Tibial nerve (tissue), 4 donors: Measurements from ENCODE around the gene AK9.

Source experiments
- EP300 ChIP-seq, 2 donors: sonication (generic); formaldehyde crosslinking; IDR thresholded peaks; one replicate each; pipeline ENCODE4 v1.6.1; 2017; ENCODE audit warnings: antibody characterized with exemption in 2 of 2, mild to moderate bottlenecking in 1 of 2
- POLR2A ChIP-seq, 2 donors: fragments of 450-650 bp; IDR thresholded peaks; one replicate each; pipeline ENCODE4 v1.6.1; 2017; ENCODE audit warnings: antibody characterized with exemption in 2 of 2, mild to moderate bottlenecking in 2 of 2, moderate library complexity in 2 of 2
- TF ChIP-seq, protein P1 (sequence below), 5 experiments: fragments of 200-600 bp in 3 of 5; fragments of 450-650 bp in 2 of 5; sonication (generic) in 3 of 5; IDR thresholded peaks; one replicate each; pipeline ENCODE4 v1.5.1; 2016 to 2019; ENCODE audit warnings: antibody characterized with exemption in 5 of 5, mild to moderate bottlenecking in 3 of 5, moderate library complexity in 2 of 5

DNA sequence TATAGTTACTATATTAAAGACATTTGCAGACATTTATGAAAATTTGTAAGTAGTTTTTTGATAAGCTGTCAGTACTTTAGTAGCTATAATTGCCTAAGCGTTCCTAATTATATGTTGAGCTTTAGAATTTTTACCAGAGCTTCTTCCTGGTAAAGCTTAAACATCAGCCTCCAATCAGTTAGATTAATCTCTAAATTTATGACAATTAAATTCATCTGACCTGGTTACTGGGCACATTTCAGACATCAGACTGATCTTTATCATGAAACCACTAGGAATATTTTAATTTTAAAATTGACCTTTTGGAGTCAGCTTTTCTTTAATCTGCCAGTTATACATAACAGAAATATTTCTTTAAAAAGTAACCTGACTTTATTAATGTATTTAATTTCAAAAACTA is 23.6 kb upstream of the AK9 start:
- TF ChIP-seq, protein P1, sequence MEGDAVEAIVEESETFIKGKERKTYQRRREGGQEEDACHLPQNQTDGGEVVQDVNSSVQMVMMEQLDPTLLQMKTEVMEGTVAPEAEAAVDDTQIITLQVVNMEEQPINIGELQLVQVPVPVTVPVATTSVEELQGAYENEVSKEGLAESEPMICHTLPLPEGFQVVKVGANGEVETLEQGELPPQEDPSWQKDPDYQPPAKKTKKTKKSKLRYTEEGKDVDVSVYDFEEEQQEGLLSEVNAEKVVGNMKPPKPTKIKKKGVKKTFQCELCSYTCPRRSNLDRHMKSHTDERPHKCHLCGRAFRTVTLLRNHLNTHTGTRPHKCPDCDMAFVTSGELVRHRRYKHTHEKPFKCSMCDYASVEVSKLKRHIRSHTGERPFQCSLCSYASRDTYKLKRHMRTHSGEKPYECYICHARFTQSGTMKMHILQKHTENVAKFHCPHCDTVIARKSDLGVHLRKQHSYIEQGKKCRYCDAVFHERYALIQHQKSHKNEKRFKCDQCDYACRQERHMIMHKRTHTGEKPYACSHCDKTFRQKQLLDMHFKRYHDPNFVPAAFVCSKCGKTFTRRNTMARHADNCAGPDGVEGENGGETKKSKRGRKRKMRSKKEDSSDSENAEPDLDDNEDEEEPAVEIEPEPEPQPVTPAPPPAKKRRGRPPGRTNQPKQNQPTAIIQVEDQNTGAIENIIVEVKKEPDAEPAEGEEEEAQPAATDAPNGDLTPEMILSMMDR (IDR thresholded peaks at IDR 0.05) = no peak
- TF ChIP-seq POLR2A (IDR thresholded peaks at IDR 0.05) (no peak), EP300 (IDR thresholded peaks at IDR 0.05) (no peak)
